ENCODE data around the gene DLEC1.

DLEC1 gene

GRCh38 chr3:38110314-38111050 is 71.5 kb downstream of the DLEC1 start:
- no peak for DNase-seq

GRCh38 chr3:38111201-38111600 is 72.2 kb downstream of the DLEC1 start:
- DNase-seq: no peak

- no peak for DNase-seq
Observed at GRCh38 chr3:38111696-38112377, 72.8 kb downstream of the DLEC1 start.

- DNase-seq: no peak
Observed at GRCh38 chr3:38112378-38112761, 73.4 kb downstream of the DLEC1 start.

GRCh38 chr3:38114052-38114874 is 75.3 kb downstream of the DLEC1 start:
- no peak for DNase-seq

GRCh38 chr3:38114875-38115644 is 76.1 kb downstream of the DLEC1 start:
- DNase-seq: no peak

GRCh38 chr3:38115645-38116427 is 76.8 kb downstream of the DLEC1 start:
- DNase-seq: no peak

DNA sequence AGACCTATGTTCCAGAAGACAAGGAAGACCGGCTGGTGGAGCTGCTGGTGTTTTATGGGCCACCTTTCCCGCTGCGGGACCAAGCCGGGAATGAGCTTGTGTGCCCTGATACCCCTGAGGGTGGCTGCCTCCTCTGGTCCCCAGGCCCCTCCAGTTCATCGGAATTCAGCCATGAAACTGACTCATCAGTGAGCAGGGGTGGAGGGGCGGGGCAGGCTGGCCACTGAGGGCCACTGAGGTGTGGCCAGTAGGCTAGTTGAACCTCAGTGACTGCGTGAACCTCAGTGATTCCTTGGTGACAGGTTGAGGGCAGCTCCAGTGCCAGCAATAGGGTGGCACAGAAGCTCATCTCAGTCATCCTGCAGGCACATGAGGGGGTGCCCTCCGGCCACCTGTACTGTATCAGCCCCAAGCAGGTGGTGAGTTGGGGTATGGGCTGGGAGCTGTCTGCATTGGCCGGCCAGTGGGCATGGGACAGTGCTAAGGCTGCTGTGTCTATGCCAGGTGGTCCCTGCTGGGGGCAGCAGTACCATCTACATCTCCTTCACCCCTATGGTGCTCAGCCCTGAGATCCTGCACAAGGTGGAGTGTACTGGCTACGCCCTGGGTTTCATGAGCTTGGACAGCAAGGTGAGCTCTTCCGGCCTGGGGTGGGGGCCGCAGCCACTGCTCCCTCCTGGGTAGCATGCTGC is 77.6 kb downstream of the DLEC1 start:
- DNase-seq: no peak

DNA sequence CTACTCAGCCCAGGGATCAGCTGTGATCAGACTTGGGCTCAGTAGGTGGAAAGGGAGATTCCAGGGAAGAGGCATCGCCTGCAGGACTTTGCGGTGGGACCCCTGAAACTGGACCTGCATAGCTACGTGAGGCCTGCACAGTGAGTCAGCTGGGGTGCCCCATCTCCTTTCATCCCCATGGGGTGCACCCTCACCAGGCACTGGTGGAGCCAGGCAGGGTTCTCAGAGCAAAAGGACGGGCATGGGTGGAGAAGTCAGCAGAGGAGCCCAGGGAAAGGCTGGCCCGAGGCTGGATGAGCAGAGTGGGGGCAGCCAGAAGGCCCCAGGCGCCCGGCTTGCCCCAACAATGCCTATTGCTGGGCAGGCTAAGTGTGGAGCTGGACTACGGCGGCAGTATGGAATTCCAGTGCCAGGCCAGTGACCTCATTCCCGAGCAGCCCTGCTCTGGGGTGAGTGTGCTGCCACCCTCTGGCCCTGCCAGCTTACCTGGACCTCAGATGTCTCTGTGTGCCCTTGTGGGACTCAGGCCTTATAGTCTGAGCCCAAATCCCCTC is 78.2 kb downstream of the DLEC1 start:
- no peak for DNase-seq

DNA sequence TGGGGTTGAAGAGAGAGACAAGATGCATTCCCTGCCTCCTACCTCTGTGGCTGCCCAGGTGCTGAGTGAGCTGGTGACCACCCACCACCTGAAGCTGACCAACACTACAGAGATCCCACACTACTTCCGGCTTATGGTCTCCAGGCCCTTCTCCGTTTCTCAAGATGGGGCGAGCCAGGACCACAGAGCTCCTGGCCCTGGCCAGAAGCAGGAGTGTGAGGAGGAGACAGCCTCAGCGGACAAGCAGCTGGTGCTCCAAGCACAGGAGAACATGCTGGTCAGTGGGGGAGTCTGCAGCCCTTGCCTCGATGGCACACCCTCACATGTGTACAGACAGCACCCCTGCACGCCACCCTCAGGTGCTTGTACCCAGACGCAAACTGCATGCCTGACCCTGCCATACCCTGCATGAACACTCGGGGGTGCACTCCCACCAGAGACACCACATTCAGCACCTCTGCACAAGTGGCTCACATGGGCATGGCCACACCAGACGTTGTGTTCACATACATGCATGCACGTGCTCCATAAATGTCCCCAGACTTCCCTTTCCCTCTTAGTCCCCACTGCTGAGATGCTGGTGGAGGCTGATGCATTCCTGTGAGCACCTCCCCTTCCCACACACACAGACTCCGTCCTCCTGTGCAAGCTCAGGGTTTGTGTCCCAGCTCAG is 78.9 kb downstream of the DLEC1 start:
- DNase-seq: peak; percentile 73

DNA sequence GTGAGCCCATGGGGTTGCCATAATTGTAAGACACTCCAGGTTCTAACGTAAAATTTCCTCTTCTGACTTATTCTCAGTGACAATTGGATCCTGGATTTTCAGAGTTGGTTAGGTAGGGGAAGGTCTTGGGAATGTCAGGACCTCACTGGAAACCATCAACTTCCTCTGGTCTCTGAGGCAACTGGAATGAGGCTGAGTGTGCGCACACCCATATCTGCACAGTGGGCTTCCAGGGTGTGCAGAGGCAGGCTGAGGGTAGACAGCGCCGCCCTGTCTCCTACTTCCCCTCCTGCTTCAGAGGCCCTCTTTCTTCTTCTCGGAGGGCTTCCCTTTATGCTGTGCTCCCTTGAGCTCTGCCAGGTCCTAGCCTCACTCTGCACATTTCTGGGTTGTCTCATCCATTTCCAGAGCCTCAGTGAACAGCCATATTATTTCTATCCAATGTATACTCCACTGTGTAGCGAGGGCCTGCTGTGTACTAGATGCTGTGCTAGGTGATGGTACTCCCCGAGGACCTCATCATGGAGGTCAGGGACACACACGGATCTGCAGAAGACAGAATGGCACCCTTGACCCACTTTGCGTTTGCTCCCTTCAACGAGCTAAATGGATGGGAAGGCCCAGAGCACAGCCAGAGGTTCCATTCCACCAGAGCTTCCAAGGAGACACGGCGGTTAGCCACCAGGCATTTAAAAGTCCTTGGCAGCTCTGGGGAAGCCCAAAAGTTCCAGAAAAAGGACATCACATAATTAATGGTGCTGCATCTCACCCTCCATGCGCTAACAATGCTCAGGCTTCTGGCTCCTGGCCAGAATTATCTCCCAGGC is 79.6 kb downstream of the DLEC1 start:
- no peak for DNase-seq

DNA sequence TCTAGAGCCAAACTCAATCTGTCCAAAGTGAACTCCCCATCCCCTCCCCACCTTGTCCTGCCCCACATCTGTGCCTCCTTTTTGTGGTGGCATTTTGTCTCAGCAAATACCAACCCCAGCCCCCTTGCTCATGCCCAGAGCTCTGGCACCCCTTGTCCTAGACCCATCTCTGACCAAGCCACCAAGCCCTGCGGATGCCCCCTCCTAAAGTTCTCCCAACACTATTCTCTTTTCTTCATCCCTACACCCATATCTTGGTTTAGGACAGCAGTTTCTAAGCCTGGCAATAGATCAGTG is 80.2 kb downstream of the DLEC1 start:
- DNase-seq: no peak

GRCh38 chr3:38119821-38120692 is 81.0 kb downstream of the DLEC1 start:
- no peak for DNase-seq

GRCh38 chr3:38120693-38121450 is 81.9 kb downstream of the DLEC1 start:
- no peak for DNase-seq

- no peak for DNase-seq
Observed at GRCh38 chr3:38121451-38121831, 82.4 kb downstream of the DLEC1 start.

DNA sequence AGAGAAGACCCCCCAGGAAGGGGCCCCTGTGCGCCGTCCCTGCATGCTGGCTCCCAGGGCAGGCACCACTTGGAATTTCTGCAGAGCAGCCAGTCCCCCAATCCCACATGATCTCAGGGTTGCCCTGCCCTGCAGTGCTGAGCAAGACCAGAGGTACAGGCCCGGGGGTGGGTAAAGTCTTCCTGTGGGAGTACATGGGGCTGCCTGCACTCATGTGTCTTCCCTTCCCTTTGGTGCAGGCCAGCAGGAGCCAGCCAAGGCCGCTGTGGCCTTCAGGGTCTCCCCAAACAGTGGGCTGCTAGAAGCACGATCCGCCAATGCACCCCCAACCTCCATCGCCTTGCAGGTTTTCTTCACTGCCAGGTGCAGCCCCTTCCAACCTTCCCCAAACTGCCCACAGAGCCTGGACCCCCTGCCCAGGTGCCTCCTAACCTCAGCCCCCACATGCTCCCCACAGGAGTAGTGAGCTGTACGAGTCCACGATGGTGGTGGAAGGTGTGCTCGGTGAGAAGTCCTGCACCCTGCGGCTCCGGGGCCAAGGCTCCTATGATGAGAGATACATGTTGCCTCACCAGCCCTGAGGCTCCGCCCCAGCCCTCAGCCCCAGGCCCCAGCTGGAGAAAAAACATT is 82.9 kb downstream of the DLEC1 start:
- DNase-seq: no peak

DNA sequence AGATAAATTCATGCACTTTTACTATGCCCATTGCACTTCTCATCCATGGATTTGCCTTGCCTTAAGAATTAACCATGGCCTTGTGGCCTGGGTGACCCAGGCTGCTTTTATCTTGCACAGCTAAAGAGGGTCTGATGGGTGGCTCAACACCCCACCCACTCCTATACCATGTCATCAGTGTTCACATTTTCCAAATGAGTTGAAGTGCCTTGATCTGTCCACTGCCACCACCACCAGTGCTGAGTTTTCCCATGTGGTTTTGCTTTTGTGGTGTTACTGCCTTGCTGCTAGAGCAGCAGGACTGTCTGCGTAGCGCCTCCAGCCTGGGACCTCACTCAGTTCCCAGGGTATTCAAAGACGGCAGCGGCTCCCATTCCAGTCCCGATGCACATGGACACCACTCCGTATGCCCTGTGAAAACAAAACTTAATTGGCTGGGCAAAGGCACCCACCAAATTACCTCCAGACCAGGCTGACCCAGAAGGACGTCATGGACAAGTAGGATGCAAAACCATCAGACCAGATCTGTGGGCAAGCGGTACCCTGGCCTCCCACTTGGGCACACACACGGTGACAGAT is 83.8 kb downstream of the DLEC1 start:
- DNase-seq: no peak
